RPMI7951 (cell line): ENCODE results near the gene PBX3. TPM values are rescaled to one million over a fixed set of nuclear protein-coding genes. Genes with fewer than 3 reads are reported as not detected.
"Not testable (repeated sequence)": the region's sequence is repeated elsewhere in the genome, so short reads cannot be mapped to it uniquely, and the experiment has no call there.

Source experiments
- DNase-seq: peaks from one replicate; pipeline ENCODE4 v3.0.0-alpha.2; 2012; ENCODE audit warnings: low read depth
- total RNA-seq: library from RNA; depleted of rRNA; stranded (reverse); fragments of >200 nt; shearing (Covaris generic); gene quantifications from 2 replicates; pipeline ENCODE4 v1.2.3, GENCODE V29; 2014

The PBX3 gene
- total RNA-seq, 1 experiment from 2014 or later, result 25.4 TPM

- not testable (repeated sequence) for DNase-seq
These were observed 29.6 kb downstream of the PBX3 start for GRCh38 chr9:125776789-125777188.

- DNase-seq, result not testable (repeated sequence)
These were observed 31.5 kb downstream of the PBX3 start for GRCh38 chr9:125778538-125779219.

- DNase-seq, result not testable (repeated sequence)
These were observed 32.0 kb downstream of the PBX3 start for GRCh38 chr9:125779220-125779565.

- no peak for DNase-seq
These were observed 35.5 kb downstream of the PBX3 start for GRCh38 chr9:125782718-125783117.

GRCh38 chr9:125784286-125785049 lies 37.3 kb downstream of the PBX3 start:
- peak; percentile 9 for DNase-seq

GRCh38 chr9:125785248-125785751 lies 38.1 kb downstream of the PBX3 start:
- no peak for DNase-seq

GRCh38 chr9:125787715-125788114 lies 40.5 kb downstream of the PBX3 start:
- DNase-seq, result no peak

GRCh38 chr9:125789196-125789595 lies 42.0 kb downstream of the PBX3 start:
- no peak for DNase-seq

- DNase-seq, result no peak
These were observed 47.5 kb downstream of the PBX3 start for GRCh38 chr9:125794708-125795107.

GRCh38 chr9:125795970-125796596 lies 48.9 kb downstream of the PBX3 start:
- DNase-seq, result no peak

- no peak for DNase-seq
These were observed 50.8 kb downstream of the PBX3 start for GRCh38 chr9:125797930-125798329.

GRCh38 chr9:125803526-125803925 lies 56.4 kb downstream of the PBX3 start:
- no peak for DNase-seq

GRCh38 chr9:125805057-125805456 lies 57.9 kb downstream of the PBX3 start:
- DNase-seq, result peak; percentile 12

GRCh38 chr9:125805586-125805985 lies 58.4 kb downstream of the PBX3 start:
- DNase-seq, result no peak

- no peak for DNase-seq
These were observed 59.9 kb downstream of the PBX3 start for GRCh38 chr9:125807079-125807478.

GRCh38 chr9:125810161-125810560 lies 63.0 kb downstream of the PBX3 start:
- DNase-seq, result no peak

- DNase-seq, result no peak
These were observed 63.8 kb downstream of the PBX3 start for GRCh38 chr9:125811002-125811401.

- DNase-seq, result no peak
These were observed 65.2 kb downstream of the PBX3 start for GRCh38 chr9:125812403-125812802.

GRCh38 chr9:125815568-125815967 lies 68.4 kb downstream of the PBX3 start:
- no peak for DNase-seq

- no peak for DNase-seq
These were observed 69.1 kb downstream of the PBX3 start for GRCh38 chr9:125816321-125816720.

- no peak for DNase-seq
These were observed 73.1 kb downstream of the PBX3 start for GRCh38 chr9:125820100-125820804.

- DNase-seq, result no peak
These were observed 73.9 kb downstream of the PBX3 start for GRCh38 chr9:125821078-125821477.
